ENCODE data around the gene SLFN5.
"Not testable (repeated sequence)": the region's sequence is repeated elsewhere in the genome, so short reads cannot be mapped to it uniquely, and the experiment has no call there.

SLFN5 gene

DNA sequence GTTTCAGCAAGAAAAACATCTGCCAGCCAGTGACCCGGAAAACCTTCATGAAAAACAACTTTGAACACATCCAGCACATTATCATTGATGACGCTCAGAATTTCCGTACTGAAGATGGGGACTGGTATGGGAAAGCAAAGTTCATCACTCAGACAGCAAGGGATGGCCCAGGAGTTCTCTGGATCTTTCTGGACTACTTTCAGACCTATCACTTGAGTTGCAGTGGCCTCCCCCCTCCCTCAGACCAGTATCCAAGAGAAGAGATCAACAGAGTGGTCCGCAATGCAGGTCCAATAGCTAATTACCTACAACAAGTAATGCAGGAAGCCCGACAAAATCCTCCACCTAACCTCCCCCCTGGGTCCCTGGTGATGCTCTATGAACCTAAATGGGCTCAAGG is 22.2 kb downstream of the SLFN5 start:
- WGBS: 96% methylated on average over 5 of the region's 5 CpGs
- no peaks in the 10 kb centered on the region for H3K9me3 ChIP-seq (ENCODE audit: insufficient read depth, low read depth, low read length)
- no peak overlapping the region for H3K4me3 ChIP-seq (ENCODE audit: low read length)
- H3K27ac ChIP-seq (ENCODE audit: low read depth, low read length): no peak overlapping the region
- 0 out of 2 replicates have a peak, but pooled peaks cover 3% of the 10 kb centered on the region for H3K36me3 ChIP-seq (ENCODE audit: insufficient read depth, low read length)
- H3K4me1 ChIP-seq (ENCODE audit: insufficient read depth, low read length): no peaks in the 10 kb centered on the region
- no peak overlapping the region for H3K9ac ChIP-seq (ENCODE audit: low read depth, low read length)
- H3K27me3 ChIP-seq (ENCODE audit: insufficient read depth, low read length): no peaks in the 10 kb centered on the region

DNA sequence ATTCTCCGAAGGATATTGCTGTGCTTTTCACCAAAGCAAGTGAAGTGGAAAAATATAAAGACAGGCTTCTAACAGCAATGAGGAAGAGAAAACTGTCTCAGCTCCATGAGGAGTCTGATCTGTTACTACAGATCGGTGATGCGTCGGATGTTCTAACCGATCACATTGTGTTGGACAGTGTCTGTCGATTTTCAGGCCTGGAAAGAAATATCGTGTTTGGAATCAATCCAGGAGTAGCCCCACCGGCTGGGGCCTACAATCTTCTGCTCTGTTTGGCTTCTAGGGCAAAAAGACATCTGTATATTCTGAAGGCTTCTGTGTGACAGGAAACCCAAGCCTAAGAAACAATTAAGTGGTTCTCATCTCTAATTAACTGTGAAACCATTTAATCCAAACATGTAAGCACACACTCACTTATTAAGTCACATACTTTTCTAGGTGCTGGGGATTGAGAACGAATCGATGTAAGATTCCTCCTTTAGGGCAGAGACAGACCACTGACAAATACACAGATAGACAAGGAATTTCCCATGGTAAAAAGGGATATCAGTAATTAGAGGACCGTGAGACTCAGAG is 22.8 kb downstream of the SLFN5 start:
- Histone ChIP-seq H3K9me3 (ENCODE audit: insufficient read depth, low read depth, low read length) (no peaks in the 10 kb centered on the region), H3K27me3 (ENCODE audit: insufficient read depth, low read length) (no peaks in the 10 kb centered on the region), H3K4me3 (ENCODE audit: low read length) (no peak overlapping the region), H3K36me3 (ENCODE audit: insufficient read depth, low read length) (0 out of 2 replicates have a peak, but pooled peaks cover 3% of the 10 kb centered on the region), H3K9ac (ENCODE audit: low read depth, low read length) (no peak overlapping the region), H3K4me1 (ENCODE audit: insufficient read depth, low read length) (no peaks in the 10 kb centered on the region), H3K27ac (ENCODE audit: low read depth, low read length) (no peak overlapping the region)
- WGBS: 90% methylated on average over 11 of the region's 11 CpGs

DNA sequence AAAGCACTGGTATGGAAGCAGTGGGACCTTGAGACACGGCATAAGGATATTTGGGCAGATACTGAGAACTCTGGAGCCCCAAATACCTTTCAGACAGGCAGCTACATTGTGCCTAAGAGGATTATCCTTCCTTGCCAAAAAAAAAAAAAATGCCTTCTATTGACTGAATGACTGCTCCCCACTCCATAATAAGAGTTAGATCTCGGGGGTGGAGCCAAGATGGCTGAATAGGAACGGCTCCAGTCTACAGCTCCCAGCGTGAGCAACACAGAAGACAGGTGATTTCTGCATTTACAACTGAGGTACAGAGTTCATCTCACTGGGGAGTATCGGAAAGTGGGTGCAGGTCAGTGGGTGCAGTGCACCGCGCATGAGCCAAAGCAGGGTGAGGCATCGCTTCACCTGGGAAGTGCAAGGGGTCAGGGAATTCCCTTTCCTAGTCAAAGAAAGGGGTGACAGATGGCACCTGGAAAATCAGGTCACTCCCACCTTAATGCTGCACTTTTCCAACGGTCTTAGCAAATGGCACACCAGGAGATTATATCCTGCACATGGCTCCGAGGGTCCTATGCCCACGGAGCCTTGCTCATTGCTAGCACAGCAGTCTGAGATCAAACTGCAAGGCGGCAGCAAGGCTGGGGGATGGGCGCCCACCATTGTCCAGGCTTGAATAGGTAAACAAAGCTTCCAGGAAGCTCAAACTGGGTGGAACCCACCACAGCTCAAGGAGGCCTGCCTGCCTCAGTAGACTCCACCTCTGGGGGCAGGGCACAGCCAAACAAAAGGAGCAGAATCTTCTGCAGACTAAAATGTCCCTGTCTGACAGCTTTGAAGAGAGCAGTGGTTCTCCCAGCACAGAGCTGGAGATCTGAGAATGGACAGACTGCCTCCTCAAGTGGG is 31.5 kb downstream of the SLFN5 start:
- not testable (repeated sequence) for H3K36me3 ChIP-seq (ENCODE audit: insufficient read depth, low read length); H3K27ac ChIP-seq (ENCODE audit: low read depth, low read length); H3K9ac ChIP-seq (ENCODE audit: low read depth, low read length); H3K27me3 ChIP-seq (ENCODE audit: insufficient read depth, low read length); H3K4me3 ChIP-seq (ENCODE audit: low read length); H3K4me1 ChIP-seq (ENCODE audit: insufficient read depth, low read length)
- WGBS: 77% methylated on average over 13 of the region's 13 CpGs
- H3K9me3 ChIP-seq (ENCODE audit: insufficient read depth, low read depth, low read length): peaks cover 11% of the 10 kb centered on the region

DNA sequence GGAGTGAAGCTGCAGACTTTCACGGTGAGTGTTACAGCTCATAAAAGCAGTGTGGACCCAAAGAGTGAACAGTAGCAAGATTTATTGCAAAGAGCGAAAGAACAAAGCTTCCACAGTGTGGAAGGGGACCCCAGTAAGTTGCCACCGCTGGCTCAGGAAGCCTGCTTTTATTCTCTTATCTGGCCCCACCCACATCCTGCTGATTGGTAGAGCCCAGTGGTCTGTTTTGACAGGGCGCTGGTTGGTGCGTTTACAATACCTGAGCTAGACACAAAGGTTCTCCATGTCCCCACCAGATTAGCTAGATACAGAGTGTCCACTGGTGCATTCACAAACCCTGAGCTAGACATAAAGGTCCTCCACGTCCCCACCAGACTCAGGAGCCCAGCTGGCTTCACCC is 35.6 kb downstream of the SLFN5 start:
- 91% methylated on average over 6 of the region's 6 CpGs for WGBS
- H3K4me3 ChIP-seq (ENCODE audit: low read length); H3K9me3 ChIP-seq (ENCODE audit: insufficient read depth, low read depth, low read length); H3K4me1 ChIP-seq (ENCODE audit: insufficient read depth, low read length); H3K36me3 ChIP-seq (ENCODE audit: insufficient read depth, low read length); H3K27ac ChIP-seq (ENCODE audit: low read depth, low read length); H3K9ac ChIP-seq (ENCODE audit: low read depth, low read length); H3K27me3 ChIP-seq (ENCODE audit: insufficient read depth, low read length): not testable (repeated sequence)

DNA sequence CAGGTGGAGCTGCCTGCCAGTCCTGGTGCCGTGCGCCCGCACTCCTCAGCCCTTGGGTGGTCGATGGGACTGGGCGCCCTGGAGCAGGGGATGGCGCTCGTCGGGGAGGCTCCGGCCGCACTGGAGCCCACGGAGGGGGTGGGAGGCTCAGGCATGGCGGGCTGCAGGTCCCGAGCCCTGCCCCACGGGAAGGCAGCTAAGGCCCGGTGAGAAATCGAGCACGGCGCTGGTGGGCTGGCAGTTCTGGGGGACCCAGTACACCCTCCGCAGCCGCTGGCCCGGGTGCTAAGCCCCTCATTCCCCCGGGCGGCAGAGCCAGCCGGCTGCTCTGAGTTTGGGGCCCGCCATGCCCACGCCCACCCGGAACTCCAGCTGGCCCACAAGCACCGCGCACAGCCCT is 36.0 kb downstream of the SLFN5 start:
- not testable (repeated sequence) for H3K27ac ChIP-seq (ENCODE audit: low read depth, low read length); H3K9me3 ChIP-seq (ENCODE audit: insufficient read depth, low read depth, low read length); H3K4me3 ChIP-seq (ENCODE audit: low read length); H3K4me1 ChIP-seq (ENCODE audit: insufficient read depth, low read length); H3K27me3 ChIP-seq (ENCODE audit: insufficient read depth, low read length); H3K9ac ChIP-seq (ENCODE audit: low read depth, low read length); H3K36me3 ChIP-seq (ENCODE audit: insufficient read depth, low read length)
- 95% methylated on average over 29 of the region's 29 CpGs for WGBS

DNA sequence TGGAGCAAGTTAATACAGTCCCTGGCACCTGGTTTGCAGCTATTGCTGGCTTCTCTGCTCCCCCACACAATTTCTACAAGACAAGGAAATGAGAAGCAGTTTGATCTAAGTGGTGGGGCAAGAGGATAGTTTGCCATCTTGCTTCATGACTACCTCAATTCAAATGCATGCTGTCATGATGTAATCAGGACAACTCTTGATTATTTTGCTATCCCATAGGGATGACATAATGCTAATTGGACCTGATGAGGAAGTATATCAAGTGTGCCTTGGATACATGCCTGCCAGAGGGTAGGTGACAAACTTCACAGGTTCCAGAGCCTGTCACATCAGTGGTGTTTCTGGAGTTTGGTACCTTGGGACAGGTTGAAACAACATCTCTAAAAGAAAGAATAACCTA is 40.9 kb downstream of the SLFN5 start:
- no peak overlapping the region for H3K27ac ChIP-seq (ENCODE audit: low read depth, low read length)
- H3K9ac ChIP-seq (ENCODE audit: low read depth, low read length): no peak overlapping the region
- no peaks in the 10 kb centered on the region for H3K9me3 ChIP-seq (ENCODE audit: insufficient read depth, low read depth, low read length)
- peaks cover 5% of the 10 kb centered on the region for H3K4me1 ChIP-seq (ENCODE audit: insufficient read depth, low read length)
- no peaks in the 10 kb centered on the region for H3K36me3 ChIP-seq (ENCODE audit: insufficient read depth, low read length)
- H3K27me3 ChIP-seq (ENCODE audit: insufficient read depth, low read length): 0 out of 2 replicates have a peak, but pooled peaks cover 4% of the 10 kb centered on the region
- H3K4me3 ChIP-seq (ENCODE audit: low read length): no peak overlapping the region

DNA sequence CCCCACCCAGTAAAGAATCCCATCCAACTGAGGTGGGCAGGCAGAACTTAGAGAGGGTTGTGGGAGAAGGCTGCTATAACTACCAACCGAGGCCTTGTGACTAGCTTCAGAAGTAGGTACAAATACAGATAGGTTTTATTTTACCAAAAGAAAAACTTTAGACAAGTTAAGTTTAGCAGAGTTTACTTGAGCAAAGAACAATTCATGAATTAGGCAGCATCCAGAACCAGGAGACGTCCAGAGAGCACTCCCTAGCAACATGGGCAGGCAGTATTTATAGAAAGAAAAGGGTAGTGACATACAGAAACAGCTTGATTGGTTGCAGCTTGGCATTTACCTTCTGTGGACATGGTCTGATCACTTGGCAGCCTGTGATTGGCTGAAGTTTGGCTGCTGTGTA is 42.1 kb downstream of the SLFN5 start:
- Histone ChIP-seq H3K4me3 (ENCODE audit: low read length) (no peak overlapping the region), H3K9me3 (ENCODE audit: insufficient read depth, low read depth, low read length) (no peaks in the 10 kb centered on the region), H3K27me3 (ENCODE audit: insufficient read depth, low read length) (peaks cover 4% of the 10 kb centered on the region; the same call in 1 of the 2 replicates), H3K9ac (ENCODE audit: low read depth, low read length) (no peak overlapping the region), H3K4me1 (ENCODE audit: insufficient read depth, low read length) (peaks cover 5% of the 10 kb centered on the region), H3K27ac (ENCODE audit: low read depth, low read length) (no peak overlapping the region), H3K36me3 (ENCODE audit: insufficient read depth, low read length) (no peaks in the 10 kb centered on the region)
- 84% methylated on average over 1 of the region's 2 CpGs for WGBS

DNA sequence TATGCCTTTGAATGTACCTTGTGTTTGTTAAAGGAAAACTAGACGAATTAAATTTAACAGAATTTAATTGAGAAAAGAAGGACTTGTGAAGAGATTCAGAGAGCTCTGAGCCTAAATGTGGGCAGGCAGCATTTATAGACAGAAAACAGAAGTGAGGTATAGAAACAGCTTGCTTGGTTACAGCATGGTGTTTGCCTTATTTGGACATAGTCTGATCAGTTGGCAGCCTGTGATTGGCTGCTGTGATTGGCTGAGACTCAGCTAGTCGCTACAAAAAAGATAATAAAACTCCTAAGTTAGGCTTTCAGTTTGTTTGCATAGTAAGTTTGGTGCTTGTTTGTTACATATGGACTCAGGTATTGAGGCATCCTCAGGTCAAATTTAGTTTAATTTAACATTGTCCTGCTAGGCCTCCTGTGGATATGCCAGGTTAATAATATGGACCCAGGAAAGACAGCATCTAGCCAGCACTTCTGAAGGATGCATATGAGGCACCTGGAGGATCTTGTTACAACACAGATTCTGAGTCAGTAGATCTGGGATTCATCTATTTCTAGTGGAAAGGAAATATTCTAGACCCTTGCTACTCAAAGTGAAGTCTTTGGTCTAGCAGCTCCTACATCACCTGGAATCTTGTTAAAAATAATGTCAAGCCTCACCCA is 43.4 kb downstream of the SLFN5 start:
- H3K27ac ChIP-seq (ENCODE audit: low read depth, low read length): no peak overlapping the region
- no peak overlapping the region for H3K9ac ChIP-seq (ENCODE audit: low read depth, low read length)
- 87% methylated on average over 2 of the region's 2 CpGs for WGBS
- H3K36me3 ChIP-seq (ENCODE audit: insufficient read depth, low read length): no peaks in the 10 kb centered on the region
- H3K9me3 ChIP-seq (ENCODE audit: insufficient read depth, low read depth, low read length): no peaks in the 10 kb centered on the region
- H3K4me3 ChIP-seq (ENCODE audit: low read length): no peak overlapping the region
- peaks cover 5% of the 10 kb centered on the region for H3K4me1 ChIP-seq (ENCODE audit: insufficient read depth, low read length)
- peaks cover 4% of the 10 kb centered on the region; the same call in 1 of the 2 replicates for H3K27me3 ChIP-seq (ENCODE audit: insufficient read depth, low read length)

DNA sequence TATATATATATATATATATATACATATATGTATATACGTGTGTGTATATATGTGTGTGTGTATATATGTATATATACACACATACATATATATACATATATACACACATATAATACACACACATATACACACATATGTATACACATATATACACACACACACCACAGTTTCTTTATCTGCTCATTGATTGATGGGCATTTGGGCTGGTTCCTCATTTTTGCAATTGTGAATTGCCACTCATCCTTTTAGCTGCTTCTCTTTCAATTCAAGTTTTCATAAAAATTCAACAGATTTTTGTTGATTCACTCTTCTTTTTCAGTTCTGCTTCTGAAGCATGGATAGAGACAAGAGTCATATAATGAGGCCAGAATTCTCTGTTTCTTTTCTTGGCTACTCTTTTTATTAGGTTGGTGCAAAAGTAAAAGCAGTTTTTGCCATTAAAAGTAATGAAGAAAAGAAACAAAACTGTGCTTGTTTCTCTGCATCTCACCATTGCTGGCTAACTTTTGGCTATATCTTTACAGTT is 44.5 kb downstream of the SLFN5 start:
- H3K27ac ChIP-seq (ENCODE audit: low read depth, low read length): no peak overlapping the region
- no peaks in the 10 kb centered on the region for H3K9me3 ChIP-seq (ENCODE audit: insufficient read depth, low read depth, low read length)
- H3K9ac ChIP-seq (ENCODE audit: low read depth, low read length): no peak overlapping the region
- peaks cover 5% of the 10 kb centered on the region for H3K4me1 ChIP-seq (ENCODE audit: insufficient read depth, low read length)
- H3K27me3 ChIP-seq (ENCODE audit: insufficient read depth, low read length): peaks cover 4% of the 10 kb centered on the region; the same call in 1 of the 2 replicates
- no peaks in the 10 kb centered on the region for H3K36me3 ChIP-seq (ENCODE audit: insufficient read depth, low read length)
- no CpG with 5 or more reads among the region's 1 CpG for WGBS
- no peak overlapping the region for H3K4me3 ChIP-seq (ENCODE audit: low read length)

DNA sequence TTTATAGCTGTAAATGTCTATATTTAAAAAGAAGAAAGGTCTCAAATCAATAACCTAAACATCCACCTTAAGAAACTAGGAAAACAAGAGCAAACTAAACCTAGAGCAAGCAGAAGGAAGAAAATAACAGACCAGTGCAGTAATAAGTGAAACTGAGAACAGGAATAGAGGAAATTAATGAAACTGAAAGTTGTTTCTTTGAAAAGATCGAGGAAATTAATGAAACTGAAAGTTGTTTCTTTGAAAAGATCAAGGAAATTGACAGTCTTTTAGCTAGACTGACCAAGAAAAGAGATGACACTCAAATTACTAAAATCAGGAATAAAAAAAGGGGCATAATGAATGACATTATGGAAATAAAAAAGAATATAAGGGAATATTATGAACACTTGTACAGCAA is 46.4 kb downstream of the SLFN5 start:
- Histone ChIP-seq H3K36me3 (ENCODE audit: insufficient read depth, low read length) (no peaks in the 10 kb centered on the region), H3K27ac (ENCODE audit: low read depth, low read length) (no peak overlapping the region), H3K4me1 (ENCODE audit: insufficient read depth, low read length) (peaks cover 5% of the 10 kb centered on the region), H3K9ac (ENCODE audit: low read depth, low read length) (no peak overlapping the region), H3K9me3 (ENCODE audit: insufficient read depth, low read depth, low read length) (no peaks in the 10 kb centered on the region), H3K27me3 (ENCODE audit: insufficient read depth, low read length) (peaks cover 4% of the 10 kb centered on the region; the same call in 1 of the 2 replicates), H3K4me3 (ENCODE audit: low read length) (no peak overlapping the region)
- 85% methylated on average over 1 of the region's 1 CpG for WGBS

DNA sequence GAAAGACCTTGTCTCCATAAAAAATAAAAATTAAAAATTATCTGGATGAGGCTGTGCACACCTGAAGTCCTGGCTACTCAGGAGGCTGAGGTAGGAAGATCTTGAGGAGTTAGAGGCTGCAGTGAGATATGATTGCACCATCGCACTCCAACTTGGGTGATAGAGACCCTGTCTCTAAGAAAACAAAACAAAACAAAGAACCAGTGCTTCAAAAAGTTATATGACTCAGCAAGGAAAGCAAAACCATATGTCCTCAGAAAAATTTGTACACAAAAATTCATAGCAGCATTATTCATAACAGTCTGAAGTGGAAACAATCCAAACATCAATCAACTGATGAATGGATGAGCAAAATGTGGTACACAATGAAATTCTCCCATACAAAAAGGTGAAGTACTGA is 48.9 kb downstream of the SLFN5 start:
- Histone ChIP-seq H3K4me3 (ENCODE audit: low read length) (no peak overlapping the region), H3K9ac (ENCODE audit: low read depth, low read length) (no peak overlapping the region), H3K4me1 (ENCODE audit: insufficient read depth, low read length) (no peaks in the 10 kb centered on the region), H3K36me3 (ENCODE audit: insufficient read depth, low read length) (no peaks in the 10 kb centered on the region), H3K27me3 (ENCODE audit: insufficient read depth, low read length) (peaks cover 4% of the 10 kb centered on the region; the same call in 1 of the 2 replicates), H3K9me3 (ENCODE audit: insufficient read depth, low read depth, low read length) (peaks cover 7% of the 10 kb centered on the region), H3K27ac (ENCODE audit: low read depth, low read length) (no peak overlapping the region)
- 100% methylated on average over 1 of the region's 1 CpG for WGBS

Data from HUES64 (cell line).